Posterior cingulate gyrus (tissue), 11 donors: ENCODE results near the gene GPATCH2L.

Experiments
- DNase-seq, 10 donors: peaks; one replicate each; pipeline versions ENCODE4 v3.0.0 to v3.0.0-alpha.2; 2020 to 2021; ENCODE audit warnings: mixed read lengths in 3 of 10
- intact Hi-C: fragments of 100-400 bp; cut with DNase I; formaldehyde crosslinking; loops from one replicate; pipeline ENCODE4 v1.15.1; 2023

The GPATCH2L gene

GRCh38 chr14:76135722-76136121 is 16.0 kb upstream of the GPATCH2L start:
- intact Hi-C loops = no loop called here
- DNase-seq = no peak

GRCh38 chr14:76136476-76137110 is 15.1 kb upstream of the GPATCH2L start:
- no peak for DNase-seq
- intact Hi-C loops = no loop called here

GRCh38 chr14:76138119-76138757 is 13.5 kb upstream of the GPATCH2L start:
- no peak for DNase-seq

GRCh38 chr14:76138758-76139723 is 12.7 kb upstream of the GPATCH2L start:
- DNase-seq = no peak
- intact Hi-C loops = no loop called here

More at GRCh38 chr14:76138119-76138757, 13.5 kb upstream of the GPATCH2L start:
- intact Hi-C loops = no loop called here

GRCh38 chr14:76143642-76144041 is 8.1 kb upstream of the GPATCH2L start:
- no peak for DNase-seq

GRCh38 chr14:76146976-76147375 is 4.7 kb upstream of the GPATCH2L start:
- intact Hi-C loops = no loop called here
- DNase-seq = no peak

More at GRCh38 chr14:76143642-76144041, 8.1 kb upstream of the GPATCH2L start:
- intact Hi-C loops = no loop called here

- no peak for DNase-seq
- intact Hi-C loops = no loop called here
Observed at GRCh38 chr14:76149196-76149595, 2.5 kb upstream of the GPATCH2L start.

- intact Hi-C loops = no loop called here
- DNase-seq = peak; percentile 13 to 92 (median 34)
Observed at GRCh38 chr14:76152333-76152681, 585 bp downstream of the GPATCH2L start.

GRCh38 chr14:76153919-76154318 is 2.2 kb downstream of the GPATCH2L start:
- intact Hi-C loops = no loop called here
- DNase-seq = no peak

GRCh38 chr14:76154539-76155126 is 2.9 kb downstream of the GPATCH2L start:
- intact Hi-C loops = no loop called here
- DNase-seq = no peak

GRCh38 chr14:76163668-76164363 is 12.1 kb downstream of the GPATCH2L start:
- intact Hi-C loops = no loop called here
- DNase-seq = no peak

- intact Hi-C loops = no loop called here
- no peak for DNase-seq
Observed at GRCh38 chr14:76168531-76168930, 16.8 kb downstream of the GPATCH2L start.

- no peak for DNase-seq
- intact Hi-C loops = no loop called here
Observed at GRCh38 chr14:76169776-76170175, 18.1 kb downstream of the GPATCH2L start.

- intact Hi-C loops = no loop called here
- no peak for DNase-seq
Observed at GRCh38 chr14:76174982-76175381, 23.3 kb downstream of the GPATCH2L start.

- no peak for DNase-seq
- intact Hi-C loops = no loop called here
Observed at GRCh38 chr14:76175942-76176341, 24.2 kb downstream of the GPATCH2L start.

- intact Hi-C loops = no loop called here
- no peak for DNase-seq
Observed at GRCh38 chr14:76181546-76181945, 29.8 kb downstream of the GPATCH2L start.

GRCh38 chr14:76186308-76187027 is 34.7 kb downstream of the GPATCH2L start:
- no peak for DNase-seq
- intact Hi-C loops = no loop called here

GRCh38 chr14:76191297-76191696 is 39.6 kb downstream of the GPATCH2L start:
- no peak for DNase-seq
- intact Hi-C loops = no loop called here

GRCh38 chr14:76193696-76194095 is 42.0 kb downstream of the GPATCH2L start:
- no peak for DNase-seq
- intact Hi-C loops = no loop called here

GRCh38 chr14:76194327-76194726 is 42.6 kb downstream of the GPATCH2L start:
- DNase-seq = no peak
- intact Hi-C loops = no loop called here
